AG08396 (cell line): Measurements from ENCODE around the gene RERE.

ENCODE experiments used
- DNase-seq: peaks from one replicate; pipeline ENCODE4 v3.0.0; 2012; ENCODE audit warnings: low spot score, mixed read lengths

RERE gene

DNA sequence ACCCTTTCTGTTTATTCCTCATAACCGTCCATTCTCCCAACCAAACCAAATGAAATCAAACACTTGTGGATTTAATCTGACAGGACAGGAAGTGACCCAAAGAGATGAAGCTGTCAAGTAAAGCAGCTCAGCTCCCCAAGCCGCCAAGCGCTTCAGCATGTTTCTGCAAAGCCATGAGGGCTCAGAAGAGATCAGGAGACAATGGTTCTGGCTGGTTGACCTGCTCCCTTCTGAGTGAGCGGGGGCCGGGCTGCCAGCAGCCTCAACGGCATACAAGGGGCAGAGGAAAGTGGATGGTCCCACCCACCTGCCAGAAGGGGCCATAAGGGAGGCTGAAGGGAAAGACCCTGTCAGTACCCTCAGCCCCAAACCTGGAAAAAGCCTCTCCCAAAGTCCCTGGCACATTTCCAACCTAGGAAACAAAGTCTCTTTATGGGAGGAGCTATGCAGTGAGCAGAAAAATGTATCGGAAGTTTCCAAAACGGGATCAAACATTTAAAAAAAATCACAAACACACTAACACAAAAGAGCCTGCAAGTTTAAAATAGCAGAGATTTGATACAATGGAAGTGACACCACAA lies 454.2 kb downstream of the RERE start:
- DNase-seq, result no peak

DNA sequence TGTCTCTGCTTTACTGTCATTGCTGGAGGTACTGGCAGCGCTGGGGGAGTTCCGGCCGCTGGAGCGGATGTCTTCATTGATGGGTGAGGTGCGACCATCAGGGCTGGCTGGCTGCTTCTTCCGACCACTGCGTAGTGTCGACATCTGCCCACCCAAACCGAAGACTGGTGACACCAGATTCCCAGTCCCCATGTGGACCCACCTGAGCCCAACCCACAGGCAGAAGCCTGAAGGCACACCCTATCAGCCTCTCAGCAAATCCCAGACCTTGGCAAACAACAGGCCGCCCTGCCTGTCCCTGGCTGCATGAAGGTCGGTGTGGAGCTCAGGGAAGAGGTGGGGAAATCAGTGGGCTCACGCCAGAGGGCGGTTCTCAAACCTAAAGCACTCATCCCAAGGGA lies 454.7 kb downstream of the RERE start:
- no peak for DNase-seq

DNA sequence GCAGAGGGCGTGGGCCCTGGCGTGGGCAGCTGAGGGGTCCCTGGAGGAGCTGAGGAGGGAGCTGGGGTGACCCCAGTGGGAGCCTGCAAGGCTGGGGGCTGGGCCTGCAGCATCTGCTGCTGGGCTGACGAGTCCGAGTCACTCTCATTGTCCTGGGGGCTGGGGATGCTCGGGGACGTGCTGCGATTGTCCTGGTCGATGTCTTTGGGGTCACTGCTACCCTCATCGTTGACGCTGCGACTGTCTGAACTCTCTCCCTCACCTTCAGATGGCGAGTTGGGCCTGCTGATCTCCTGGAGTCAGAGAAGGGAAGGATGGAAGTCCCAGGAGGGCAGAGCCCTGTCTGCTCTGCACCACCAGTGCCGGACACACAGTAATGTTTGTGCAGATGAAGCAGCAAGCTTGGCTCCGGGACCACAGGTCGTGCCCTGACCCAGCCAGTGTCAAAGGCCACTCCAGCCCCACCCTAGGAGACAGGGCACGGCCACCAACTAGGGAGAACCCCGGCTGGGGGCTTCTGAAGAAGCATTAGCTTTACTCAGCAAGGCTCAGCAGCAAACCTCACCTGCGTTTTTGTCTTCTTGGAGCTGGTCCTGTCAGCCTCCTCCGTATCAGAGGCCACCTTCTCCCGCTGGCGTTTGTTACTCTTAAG lies 456.1 kb downstream of the RERE start:
- DNase-seq, result no peak

DNA sequence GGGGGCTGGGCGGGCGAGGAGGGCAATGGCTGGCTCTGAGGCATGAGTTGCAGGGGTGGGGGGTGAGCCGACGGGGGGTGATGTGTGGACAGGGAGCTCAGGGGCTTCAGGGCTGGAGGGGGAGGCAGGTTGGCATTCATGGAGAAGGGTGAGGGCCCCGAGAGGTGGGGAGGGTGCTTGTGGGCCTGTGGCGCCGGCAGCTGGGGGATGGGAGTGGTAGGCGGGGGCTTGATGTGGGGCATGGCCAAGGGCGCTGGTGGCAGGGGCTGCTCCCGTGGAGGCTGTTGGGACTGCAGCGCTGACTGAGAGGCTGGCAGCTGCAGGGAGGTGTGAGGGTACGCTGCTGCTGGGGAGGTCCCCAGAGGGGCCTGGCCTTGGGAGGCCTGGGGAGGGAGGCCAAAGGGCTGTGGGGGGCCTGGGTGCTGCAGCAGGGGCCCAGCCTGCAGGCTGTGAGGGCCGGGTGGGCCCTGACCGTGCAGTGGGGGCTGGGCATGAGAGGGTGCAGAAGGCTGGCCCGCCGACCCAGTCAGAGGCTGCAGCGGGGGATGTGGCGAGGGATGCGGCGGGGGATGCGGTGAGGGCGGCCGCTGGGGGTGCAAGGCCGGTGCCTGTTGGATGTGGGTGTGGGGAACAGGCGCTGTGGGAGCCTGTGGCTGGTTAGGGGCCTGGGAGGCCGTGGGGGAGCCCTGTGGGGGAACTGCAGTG lies 456.8 kb downstream of the RERE start:
- DNase-seq, result no peak

DNA sequence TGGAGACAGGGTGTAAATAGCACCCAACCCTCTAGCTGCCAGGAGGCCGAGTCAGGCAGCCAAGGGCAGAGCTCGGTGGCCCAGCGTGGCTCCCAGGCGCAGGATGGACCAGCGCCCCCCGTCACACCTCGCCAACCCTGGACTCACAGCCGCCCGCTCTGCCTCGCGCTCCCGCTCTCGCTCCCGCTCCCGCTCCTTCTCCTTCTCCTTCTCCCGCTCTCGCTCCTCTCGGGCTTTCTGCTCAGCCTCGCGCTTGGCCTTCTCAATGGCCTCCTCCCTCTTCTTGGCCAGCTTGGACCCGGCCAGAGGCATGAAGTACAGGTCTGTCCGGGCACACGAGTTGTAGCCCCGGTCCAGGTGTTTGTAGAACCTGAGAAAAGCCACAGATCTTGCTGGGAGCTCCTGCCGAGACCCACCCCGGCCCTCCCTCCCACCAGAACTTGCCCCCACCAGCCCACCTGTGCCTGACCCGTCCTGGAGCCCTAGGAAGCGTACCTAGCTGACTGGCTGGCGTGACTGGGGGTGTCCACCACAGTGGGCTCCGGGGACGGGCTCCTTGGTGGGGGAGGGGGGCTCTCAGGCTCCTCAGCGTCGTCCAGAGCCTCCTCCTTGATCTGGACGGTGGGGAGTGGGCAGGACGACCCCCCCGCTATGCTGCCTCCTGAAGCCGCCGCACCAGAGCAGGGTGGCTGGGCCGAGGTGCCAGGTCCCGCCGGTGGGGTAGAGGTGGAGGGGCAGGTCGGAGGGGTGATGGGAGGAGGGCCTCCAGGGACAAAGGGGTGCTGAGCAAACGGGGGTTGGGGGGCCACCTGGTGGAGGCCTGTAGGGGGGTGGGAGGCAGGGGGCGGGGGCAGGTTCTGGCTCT lies 457.6 kb downstream of the RERE start:
- DNase-seq, result no peak

DNA sequence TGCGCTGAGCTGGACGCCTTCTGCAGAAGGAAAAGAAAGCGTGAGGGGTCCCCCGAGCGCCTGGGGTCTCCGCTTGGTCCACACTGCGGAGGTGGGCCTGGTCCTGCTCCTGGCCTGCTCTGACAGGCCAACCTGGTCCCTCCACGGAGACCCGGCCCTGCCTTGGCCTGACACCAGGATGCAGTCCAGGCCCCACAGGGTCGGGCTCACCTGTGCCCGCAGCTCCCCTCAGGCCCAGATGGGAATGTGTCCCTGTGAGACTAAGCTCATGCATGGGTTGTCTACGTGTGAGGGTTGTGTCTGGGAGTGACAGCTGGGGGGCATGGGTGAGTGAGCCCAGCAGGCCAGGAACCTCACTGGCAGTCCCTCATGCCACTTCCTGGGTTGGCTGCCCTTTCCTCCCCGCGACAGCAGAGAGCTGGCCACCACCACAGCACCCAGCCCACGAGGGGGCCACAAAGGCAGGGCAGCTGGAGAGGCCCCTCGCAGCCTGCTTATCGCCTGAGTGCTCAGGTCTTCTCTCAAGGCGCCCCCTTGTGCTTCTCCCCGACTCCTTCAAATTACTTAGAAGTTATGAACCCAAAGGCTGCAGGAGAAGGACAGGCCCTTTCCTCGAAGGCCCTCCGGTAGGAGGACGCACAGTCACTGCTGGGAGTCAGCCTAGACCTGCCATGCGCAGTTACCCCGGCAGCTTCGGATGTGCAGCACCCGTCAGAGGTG lies 458.4 kb downstream of the RERE start:
- DNase-seq, result no peak

DNA sequence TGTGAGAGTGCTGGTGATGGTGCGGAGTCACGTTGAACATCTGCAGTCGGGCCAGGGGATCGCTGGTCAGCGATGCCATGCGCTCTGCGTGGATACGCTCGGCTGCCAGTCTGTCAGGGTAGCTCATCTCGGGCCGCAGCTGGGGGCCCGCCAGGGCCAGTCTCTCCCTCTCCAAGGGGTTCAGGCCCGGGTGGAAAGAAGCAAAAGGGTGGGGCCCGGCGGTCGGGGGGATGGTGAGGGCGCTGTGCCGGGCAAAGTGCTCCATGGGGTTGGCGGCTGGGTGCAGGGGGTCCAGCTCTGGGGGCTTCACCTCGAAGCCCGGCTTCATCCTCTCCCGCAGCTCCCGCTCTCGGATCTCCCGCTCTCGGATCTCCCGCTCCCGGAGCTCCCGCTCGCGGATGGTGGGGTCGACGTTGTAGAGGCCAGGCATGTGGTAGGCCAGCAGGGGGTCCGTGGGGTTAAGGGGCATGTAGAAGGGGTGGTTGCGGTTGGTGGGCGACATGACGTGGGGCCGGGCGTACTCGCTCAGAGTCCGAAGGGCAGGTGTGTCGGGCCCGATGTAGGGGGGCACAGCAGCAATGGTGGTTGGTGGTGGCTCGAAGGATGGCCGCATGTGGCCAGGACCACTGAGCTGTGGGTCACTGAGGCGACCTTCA lies 459.1 kb downstream of the RERE start:
- DNase-seq, result no peak

DNA sequence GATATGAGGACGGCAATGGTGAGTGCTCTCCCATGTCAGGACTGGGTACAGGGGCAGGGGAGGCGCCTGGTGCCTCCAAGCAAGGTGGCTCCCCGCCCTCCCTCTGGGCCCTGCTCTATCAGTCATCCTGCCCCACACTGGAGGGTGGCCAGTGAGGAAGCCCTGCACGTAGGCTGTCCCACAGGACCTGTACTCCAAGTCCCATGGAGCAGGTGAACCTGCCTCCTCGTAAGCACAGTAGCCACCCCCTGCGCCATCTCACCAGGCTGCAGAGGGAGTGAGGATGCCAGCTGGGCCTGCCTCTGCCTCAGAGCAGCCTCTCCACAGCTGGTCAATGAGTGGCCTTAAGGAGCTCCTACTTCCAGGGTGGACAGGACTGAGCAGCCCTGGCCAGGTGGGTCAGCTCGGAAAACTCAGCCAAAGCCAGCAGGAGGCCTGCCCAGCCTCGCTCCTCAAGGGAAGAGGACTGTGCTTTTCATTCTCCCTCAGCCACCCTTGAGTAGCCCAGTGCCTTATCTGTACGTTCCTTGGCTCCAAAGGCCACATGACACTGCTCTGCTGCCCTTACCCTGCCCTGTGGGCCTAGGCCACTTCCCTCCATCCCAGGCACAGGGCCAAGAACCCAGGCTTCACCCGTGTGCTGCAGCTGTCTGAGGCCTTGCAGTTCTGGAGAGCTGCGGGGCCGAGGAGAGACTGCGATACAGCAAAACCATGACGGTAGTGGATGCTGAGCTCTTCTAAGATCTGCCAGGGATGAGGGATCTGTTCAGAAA lies 459.9 kb downstream of the RERE start:
- no peak for DNase-seq

DNA sequence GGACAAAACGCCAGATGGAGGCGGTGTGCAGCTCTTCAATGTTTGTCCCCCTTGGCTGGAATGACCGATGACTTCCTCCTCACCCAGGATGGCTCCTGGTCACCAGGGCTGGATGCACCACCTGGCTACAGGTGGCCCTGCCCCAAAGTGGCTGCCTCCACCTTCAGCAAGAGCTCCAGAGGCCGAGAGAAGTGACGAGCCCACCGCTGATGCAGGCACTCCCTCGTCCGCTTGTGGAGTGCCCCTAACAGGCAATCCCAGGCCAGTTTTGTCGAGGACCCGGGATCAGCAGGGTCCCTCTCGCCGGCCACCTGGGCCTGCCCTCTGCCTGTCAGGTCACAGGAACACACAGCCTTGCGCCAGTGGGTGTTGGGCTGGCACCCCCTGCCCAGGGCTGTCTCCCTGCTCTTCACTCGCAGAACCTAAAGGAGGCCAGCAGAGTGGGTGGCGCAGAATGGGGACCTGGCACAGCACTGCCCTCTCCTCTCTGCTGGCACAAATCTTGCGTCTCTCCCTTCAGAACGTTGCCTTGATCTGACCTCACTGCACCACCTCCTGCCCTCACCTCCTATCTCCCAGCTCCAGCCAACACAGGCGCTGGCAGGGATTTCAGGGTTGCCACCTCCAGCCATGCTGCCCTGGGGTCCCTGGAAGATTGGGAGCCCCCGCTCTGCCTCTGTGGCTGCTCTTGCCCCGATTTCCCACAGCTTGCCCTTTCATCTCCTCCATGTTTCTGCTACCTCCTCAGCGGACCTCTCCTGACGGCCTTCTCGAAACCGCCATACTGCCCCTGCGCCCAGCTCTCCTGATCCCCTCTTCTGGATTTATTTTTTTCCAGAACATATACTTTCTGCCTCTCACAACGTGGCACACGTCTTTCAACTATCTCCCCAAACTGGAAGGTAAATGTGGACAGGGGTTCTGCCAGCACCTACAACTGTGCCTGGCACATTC lies 460.9 kb downstream of the RERE start:
- DNase-seq, result no peak

DNA sequence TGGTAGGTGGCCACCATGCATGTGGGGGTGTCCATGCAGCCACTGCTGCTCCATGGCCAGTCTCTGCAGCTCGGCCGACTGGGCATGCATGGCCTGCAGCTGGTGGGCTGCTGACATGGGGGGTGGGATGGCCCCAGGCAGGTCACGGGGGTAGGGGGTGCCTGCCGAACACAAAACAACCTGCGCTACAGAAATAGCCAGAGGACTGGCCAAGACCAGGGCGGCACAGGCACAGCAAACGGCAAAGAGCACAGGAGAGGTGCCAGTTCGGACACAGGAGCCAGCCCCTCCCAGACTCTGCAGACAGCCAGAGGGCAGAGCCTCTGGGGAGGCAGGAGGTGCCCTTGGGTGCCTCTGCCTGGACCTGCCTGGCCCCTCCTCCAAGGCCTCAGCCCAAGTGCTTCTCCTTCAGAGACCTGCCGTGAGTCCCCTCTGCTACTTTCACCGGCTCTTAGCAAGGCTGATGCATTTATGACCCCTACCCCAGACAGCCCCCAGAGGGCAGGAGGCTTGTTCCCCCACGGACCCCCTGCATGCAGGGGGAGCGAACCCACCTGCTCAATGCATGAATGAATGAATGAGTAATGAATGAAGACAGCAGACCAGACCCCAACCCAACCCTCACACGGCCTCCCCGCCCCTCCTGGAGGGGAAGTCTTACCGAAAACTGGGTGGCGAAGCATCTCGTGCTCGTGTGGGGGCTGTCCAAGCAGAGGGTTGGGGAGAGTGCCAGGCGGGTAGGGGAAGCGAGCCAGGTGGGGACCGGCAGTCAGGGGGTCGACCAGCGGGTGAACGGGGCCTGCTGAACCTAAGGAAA lies 461.8 kb downstream of the RERE start:
- no peak for DNase-seq

DNA sequence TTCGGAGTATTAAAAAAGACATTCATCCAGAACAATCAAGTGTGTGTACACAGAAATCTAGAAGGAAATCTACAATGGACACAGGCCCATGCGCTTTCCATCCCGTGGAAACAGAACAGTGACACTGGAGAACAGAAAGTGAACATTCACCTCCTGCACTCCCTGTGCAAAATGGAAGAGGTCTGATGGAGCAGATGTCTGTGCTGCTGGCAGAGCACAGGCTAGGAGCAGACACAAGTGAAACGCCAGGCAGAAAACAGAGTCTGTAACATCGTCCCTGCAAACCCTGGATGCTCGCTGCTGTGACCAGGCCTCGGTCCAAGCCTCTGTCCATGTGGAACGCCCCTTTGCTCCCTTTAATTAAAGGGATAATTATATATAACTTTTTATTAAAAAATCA lies 463.4 kb downstream of the RERE start:
- no peak for DNase-seq

DNA sequence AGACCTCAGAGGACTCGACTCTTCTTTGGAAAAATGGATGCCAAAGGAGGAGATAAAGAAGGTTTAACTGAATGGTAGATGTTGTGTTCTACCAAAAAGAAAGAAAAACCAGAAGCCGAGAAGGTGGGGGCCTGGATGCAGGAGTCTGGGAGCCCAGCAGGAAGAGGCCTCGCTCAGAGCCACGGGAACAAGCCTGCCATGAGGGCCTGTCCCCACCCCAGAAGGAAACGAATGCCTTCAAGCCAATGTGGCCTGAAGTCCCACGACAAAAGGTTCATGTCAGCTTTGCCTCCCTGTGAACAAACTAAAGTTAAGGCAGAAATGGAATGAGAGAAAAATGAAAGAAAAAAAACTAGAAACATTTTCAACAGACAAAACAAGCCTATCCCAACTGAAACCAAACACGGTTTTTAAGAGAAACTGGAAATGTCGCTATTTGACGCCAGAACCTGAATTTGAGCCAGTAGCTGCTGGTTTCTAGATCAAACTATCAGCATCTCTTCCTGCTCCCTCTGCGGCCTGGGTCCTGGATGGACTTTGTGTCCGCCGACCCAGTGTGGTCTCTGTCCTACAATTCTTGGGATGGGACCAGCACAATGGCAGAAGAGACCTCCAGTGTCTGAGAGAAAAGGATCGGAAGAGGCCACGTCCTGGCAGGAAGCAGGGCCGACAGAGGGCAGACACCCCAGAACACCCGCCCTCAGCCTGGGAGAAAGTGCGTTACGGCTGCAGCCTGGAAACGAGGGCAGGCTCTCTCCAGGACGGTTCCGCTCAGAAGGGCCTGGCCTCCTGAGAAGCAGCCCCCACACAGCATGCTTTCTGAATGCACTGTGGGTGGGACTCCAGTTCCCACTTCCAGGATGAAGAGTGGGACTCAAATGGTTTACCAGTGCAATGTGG lies 464.3 kb downstream of the RERE start:
- no peak for DNase-seq

DNA sequence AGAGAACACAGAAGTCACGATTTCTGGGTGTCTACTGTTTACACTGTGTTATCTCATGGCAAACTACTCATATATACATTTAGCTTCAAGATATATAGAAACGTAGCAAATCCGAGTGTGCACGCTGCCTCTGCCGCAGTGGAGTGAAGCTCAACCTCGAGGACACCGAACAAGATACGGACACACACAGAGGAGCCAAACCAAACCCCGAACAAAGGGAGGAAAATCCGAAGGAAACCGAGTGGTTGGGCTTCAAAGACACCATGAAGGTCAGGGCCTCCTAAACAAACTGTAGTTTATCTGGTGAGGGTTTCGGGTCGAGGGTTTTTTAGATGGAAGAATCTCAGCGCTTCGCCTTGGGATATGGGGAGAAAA lies 465.0 kb downstream of the RERE start:
- no peak for DNase-seq

DNA sequence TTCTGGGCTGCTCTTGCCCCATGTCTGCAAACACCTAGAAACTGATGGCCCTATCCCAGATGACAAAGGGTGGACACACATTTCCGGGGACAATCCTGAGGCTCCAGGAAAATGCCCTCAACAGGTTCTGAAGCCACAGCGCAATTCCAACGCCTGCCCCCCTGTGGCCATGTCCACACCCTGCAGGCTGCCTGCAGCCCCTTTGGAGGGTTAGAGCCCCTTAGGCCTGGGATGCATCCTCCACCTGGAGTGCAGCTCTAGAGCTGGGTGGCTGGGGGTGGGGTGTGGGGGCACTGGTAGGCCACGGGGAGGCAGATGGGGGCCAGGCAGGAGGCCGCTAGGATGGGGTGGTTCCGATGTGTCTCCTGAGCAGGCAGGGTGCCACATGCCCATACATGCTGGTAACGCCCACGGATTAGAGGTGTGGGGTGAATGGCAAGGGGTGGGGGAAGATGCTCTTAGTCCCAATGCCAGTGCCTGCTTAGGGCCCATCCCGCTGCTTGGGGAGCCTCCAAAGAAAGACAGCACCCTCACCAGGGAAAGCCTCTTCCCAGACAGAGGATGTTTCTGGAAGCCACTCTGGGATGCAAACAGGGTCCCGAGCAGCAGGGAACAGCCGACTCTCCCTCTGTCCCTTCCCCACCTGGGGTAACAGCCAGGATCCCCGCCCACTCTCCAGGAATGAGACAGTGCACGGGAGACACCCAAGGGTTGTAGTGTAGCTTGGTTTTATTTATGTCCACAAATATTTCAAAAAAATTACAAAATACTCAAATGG lies 465.6 kb downstream of the RERE start:
- DNase-seq, result peak; percentile 49

DNA sequence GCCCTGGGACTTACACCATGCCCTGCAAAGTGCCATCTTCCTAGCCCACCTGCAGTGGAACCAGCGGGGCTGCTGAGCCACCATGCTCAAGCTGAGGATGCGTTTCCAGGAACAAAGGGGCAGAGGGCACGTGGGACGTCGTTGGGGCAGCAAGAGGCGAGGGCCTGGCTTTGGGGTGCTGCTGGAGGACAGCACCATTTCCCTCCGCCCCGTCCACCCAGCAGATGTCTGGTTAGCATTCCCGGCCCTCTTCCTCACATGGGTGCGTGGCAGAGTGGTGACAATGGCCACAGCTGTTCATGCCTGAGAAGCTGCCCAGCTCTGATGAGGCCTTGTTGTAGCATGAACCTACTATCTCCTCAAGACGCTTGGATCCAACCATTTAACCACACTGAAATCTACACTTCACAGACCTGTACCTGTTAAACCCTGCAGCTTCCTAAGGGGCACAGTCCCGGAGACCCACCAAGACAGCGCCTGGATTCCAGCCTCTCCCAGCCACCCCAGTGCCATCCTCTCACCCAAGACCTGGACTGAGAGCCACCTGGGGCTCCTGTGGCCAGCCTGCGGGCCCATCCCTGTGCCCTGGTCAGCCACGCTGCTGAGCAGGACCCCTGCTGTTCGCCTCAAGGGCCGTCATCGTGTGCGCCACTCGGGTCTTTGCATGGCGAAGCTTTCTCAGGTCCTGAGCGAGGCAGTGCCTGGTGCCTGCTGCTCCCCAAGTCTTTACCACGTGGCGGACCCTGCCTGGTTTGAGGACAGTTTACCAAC lies 466.3 kb downstream of the RERE start:
- DNase-seq, result no peak

DNA sequence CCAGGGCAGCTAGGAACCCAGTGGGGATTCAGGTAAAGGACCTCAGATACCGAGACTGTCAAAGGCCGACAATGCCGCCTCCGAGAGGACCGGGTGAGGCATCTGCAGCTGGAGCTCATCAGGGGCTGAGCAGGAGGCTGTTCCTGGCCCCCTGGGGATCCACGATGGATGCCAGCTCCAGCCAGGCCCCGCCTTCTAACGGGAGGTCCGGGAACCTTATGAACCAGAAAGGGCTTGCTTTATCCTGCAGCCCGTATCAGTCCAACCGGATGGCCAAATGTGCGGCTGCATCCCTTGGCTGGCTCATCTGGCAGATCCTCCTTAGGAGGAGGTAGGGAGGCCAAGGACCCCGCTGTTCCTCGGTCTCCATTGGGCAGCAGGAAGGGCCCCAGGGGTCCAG lies 467.5 kb downstream of the RERE start:
- DNase-seq, result no peak
